ENCODE results near the gene LSM14A.
"Not testable (repeated sequence)": the region's sequence is repeated elsewhere in the genome, so short reads cannot be mapped to it uniquely, and the experiment has no call there.

Gene LSM14A

GRCh38 chr19:34165295-34165738 lies 7.0 kb upstream of the LSM14A start:
- ChIA-PET POLR2A (no interaction called here), CTCF (interaction anchor here (0.7 kb wide), 1 partner anchor 981 kb away, joined by 3 read pairs; no protein-coding TSS in a partner anchor)
- H3K27ac ChIP-seq (ENCODE audit: extremely low read depth, low read depth, low read length): no peak overlapping the region
- no peaks in the 10 kb centered on the region for H3K36me3 ChIP-seq (ENCODE audit: control insufficient read depth in 2 of 2, insufficient read depth in 1 of 2, low read length in 2 of 2)
- no peaks in the 10 kb centered on the region for H3K4me1 ChIP-seq (ENCODE audit: control insufficient read depth, insufficient read depth, low read length)
- no peaks in the 10 kb centered on the region for H3K9me3 ChIP-seq (ENCODE audit: control insufficient read depth, insufficient read depth, low read depth, low read length)
- TF ChIP-seq ZNF221 (tag by site-specific recombination; IDR thresholded peaks at IDR 0.05; ENCODE audit: borderline replicate concordance) (no peak), ZNF561 (tag by site-specific recombination; IDR thresholded peaks at IDR 0.05; ENCODE audit: borderline replicate concordance) (no peak), ZBTB10 (tag by site-specific recombination; IDR thresholded peaks at IDR 0.05) (no peak), ZNF302 (tag by site-specific recombination; IDR thresholded peaks at IDR 0.05; ENCODE audit: low read depth) (no peak), ZNF664 (tag by site-specific recombination; IDR thresholded peaks at IDR 0.05) (no peak), ZNF341 (tag by site-specific recombination; IDR thresholded peaks at IDR 0.05; ENCODE audit: low read depth) (no peak), ZNF155 (tag by site-specific recombination; IDR thresholded peaks at IDR 0.05) (no peak)
- H3K4me3 ChIP-seq (ENCODE audit: low read depth, low read length): no peak overlapping the region

GRCh38 chr19:34169475-34170199 lies 2.7 kb upstream of the LSM14A start:
- H3K4me3 ChIP-seq (ENCODE audit: low read depth, low read length); H3K36me3 ChIP-seq (ENCODE audit: control insufficient read depth in 2 of 2, insufficient read depth in 1 of 2, low read length in 2 of 2); H3K27ac ChIP-seq (ENCODE audit: extremely low read depth, low read depth, low read length); H3K9me3 ChIP-seq (ENCODE audit: control insufficient read depth, insufficient read depth, low read depth, low read length): not testable (repeated sequence)
- TF ChIP-seq ZNF645 (tag by site-specific recombination; IDR thresholded peaks at IDR 0.05): 0 out of 2 replicates have a peak, but pooled peaks have one; percentile 21
- TF ChIP-seq ZNF133 (tag by site-specific recombination; IDR thresholded peaks at IDR 0.05): peak; percentile 7; the same call in 1 of the 2 replicates
- TF ChIP-seq ZNF184 (tag by site-specific recombination; IDR thresholded peaks at IDR 0.05): peak; percentile 94
- peaks cover 17% of the 10 kb centered on the region for H3K4me1 ChIP-seq (ENCODE audit: control insufficient read depth, insufficient read depth, low read length)
- ChIA-PET POLR2A (interaction anchor here (1.1 to 2.6 kb wide), 3 partner anchors 12 to 19 kb away, joined by 3 to 16 read pairs (median 10); no protein-coding TSS in a partner anchor), CTCF (interaction anchor here (0.6 to 7.9 kb wide), 12 partner anchors 10 to 392 kb away, joined by 3 to 64 read pairs (median 4); no protein-coding TSS in a partner anchor)

- Histone ChIP-seq H3K4me1 (ENCODE audit: control insufficient read depth, insufficient read depth, low read length) (peaks cover 31% of the 10 kb centered on the region), H3K9me3 (ENCODE audit: control insufficient read depth, insufficient read depth, low read depth, low read length) (no peaks in the 10 kb centered on the region), H3K4me3 (ENCODE audit: low read depth, low read length) (peak overlapping the region; percentile 85), H3K36me3 (ENCODE audit: control insufficient read depth in 2 of 2, insufficient read depth in 1 of 2, low read length in 2 of 2) (peaks cover 5 to 23% of the 10 kb centered on the region in 2 experiments), H3K27ac (ENCODE audit: extremely low read depth, low read depth, low read length) (peak overlapping the region; percentile 100)
- POLR2A ChIA-PET: interaction anchor here (0.5 to 2.9 kb wide), 13 partner anchors 10 to 772 kb away, joined by 3 to 21 read pairs (median 3); partner anchors contain the start of genes KCTD15 and UBA2
- TF ChIP-seq ZBTB1 (tag by site-specific recombination; IDR thresholded peaks at IDR 0.05): 0 out of 2 replicates have a peak, but pooled peaks have one; percentile 17
- TF ChIP-seq, protein P1, sequence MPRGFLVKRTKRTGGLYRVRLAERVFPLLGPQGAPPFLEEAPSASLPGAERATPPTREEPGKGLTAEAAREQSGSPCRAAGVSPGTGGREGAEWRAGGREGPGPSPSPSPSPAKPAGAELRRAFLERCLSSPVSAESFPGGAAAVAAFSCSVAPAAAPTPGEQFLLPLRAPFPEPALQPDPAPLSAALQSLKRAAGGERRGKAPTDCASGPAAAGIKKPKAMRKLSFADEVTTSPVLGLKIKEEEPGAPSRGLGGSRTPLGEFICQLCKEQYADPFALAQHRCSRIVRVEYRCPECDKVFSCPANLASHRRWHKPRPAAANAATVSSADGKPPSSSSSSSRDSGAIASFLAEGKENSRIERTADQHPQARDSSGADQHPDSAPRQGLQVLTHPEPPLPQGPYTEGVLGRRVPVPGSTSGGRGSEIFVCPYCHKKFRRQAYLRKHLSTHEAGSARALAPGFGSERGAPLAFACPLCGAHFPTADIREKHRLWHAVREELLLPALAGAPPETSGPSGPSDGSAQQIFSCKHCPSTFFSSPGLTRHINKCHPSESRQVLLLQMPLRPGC (tag by site-specific recombination; IDR thresholded peaks at IDR 0.05): peak; percentile 43; the same call in 1 of the 2 replicates
- TF ChIP-seq ZNF629 (tag by site-specific recombination; IDR thresholded peaks at IDR 0.05): no peak
- 0 out of 2 replicates have a peak, but pooled peaks have one; percentile 4 for TF ChIP-seq KLF16 (tag by site-specific recombination; IDR thresholded peaks at IDR 0.05)
- 0 out of 2 replicates have a peak, but pooled peaks have one; percentile 10 for TF ChIP-seq ZNF184 (tag by site-specific recombination; IDR thresholded peaks at IDR 0.05)
- TF ChIP-seq ZNF10 (tag by site-specific recombination; IDR thresholded peaks at IDR 0.05): peak; percentile 77; the same call in 1 of the 2 replicates
- TF ChIP-seq ZNF548 (tag by site-specific recombination; IDR thresholded peaks at IDR 0.05): peak; percentile 32; the same call in 1 of the 2 replicates
- no peak for TF ChIP-seq HOXD13 (CRISPR knock-in tag; IDR thresholded peaks at IDR 0.05; ENCODE audit: borderline replicate concordance)
- TF ChIP-seq ZNF266 (tag by site-specific recombination; IDR thresholded peaks at IDR 0.05; ENCODE audit: low read depth): no peak
- CTCF ChIA-PET: interaction anchor here (0.6 to 7.9 kb wide), 6 partner anchors 19 to 936 kb away, joined by 3 to 64 read pairs (median 4); no protein-coding TSS in a partner anchor
Measured at GRCh38 chr19:34171539-34171876, 796 bp upstream of the LSM14A start.
